Right forelimb (tissue), 1 donor: ENCODE data around the gene SLC3A2.

Experiments used
- DNase-seq: peaks from one replicate; pipeline ENCODE4 v3.0.0-alpha.2; 2018

Gene SLC3A2

DNA sequence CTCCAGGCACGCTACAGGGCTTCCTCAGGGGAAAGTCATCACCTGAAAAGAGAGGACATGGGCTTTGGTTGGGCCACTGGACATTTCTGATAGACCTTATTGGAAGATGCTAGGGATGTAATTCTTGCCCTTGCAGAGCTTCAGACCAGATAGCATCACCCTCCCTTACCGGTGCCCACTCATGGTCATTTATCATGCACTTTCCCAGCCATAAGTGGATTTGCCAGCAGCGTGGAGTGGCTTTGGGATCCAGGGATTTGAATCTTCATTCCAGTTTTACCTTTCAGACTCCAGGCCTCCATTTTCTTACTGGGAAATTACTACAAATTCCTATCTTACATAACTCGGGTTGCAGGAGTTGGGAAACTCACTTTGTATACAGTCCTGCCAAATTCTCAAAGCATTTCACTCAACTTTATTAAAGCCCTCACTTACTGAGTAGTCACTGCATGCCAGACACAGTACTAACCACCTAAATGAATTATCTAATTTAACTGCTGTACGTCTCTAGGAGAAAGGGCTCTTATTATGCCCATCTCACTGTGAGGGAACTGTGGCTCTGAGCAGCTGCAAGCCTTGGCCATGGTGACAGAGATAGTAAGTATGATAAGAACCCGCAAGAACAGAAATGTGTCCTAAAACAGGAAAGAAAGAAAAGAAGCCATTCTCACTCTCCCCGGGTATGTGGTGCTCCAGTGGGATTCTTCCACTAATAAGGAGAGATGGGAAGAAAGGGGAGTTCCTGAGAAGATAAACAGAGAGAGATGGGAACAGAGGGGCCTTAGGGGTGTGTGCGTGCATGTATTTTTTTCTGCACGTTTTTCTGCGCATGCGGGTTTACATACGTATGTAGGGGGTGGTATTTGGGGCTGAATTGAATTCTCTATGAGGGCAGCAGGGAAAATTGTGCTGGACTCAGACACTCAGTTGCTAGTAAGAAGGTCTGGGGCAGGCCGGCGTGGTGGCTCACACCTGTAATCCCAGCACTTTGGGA is 30.7 kb downstream of the SLC3A2 start:
- no peak for DNase-seq

DNA sequence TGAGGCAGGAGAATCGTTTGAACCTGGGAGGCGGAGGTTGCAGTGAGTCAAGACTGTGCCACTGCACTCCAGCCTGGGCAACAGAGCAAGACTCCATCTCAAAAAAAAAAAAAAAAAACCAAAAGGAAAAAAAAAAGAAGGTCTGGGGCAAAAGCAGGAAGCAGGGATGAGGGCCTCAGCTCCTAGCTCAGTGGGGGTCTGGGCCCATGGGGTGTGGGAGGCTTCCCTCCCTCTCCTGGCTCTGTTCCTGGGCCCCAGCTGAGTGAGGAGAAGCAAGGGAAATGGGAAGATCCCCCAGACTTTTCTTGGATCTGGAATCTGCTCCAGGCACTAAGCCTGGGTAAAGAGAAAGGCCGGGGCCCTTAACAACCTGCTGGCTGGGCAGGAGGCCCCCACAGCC is 31.6 kb downstream of the SLC3A2 start:
- no peak for DNase-seq

DNA sequence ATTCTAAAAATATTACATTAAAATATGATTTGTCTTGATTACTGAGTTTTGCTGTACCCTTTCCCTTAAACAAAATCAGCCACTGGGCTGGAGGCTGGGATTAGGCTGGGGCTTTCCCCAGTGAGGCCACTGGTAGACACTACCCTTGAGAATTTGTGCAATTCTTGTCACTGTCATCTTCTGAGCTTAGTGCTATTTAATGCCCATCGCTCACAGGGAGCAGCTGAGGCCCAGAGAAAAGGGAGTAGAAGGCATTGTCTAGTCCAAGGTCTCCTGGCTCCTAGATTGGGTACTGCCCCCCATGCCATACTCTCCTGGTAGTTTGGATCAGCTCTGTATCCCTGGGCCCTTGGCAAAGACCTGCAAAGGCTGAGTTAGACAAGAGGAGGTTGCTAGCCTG is 33.7 kb downstream of the SLC3A2 start:
- DNase-seq = no peak

DNA sequence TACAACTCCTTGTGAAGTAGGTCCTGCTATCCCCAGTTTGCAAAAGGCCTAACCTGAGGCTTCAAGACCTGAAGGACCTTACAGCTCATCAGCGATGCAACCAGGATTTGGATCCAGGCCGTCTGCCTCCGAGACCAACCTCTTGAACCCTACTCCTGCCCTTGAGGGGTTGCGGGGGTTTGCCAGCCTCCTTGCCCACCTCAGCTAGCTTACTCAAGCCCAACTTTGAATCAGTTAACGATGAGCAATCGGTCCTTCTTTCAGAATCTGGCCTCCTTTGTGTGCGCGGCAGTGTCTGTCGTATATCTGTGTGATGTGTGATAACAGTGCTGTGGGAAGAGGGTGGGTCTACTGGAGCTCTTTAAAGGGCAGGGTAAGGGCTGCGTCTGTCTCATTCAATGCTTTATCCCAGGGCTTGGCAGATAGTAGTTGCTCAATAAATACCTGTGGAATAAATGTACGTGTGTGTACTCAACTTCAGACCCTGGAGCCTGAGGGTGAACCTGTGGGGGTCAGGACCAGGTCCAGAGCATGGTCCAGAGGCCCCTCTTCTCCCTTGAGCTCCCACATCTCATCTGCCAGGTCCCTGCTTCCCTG is 37.3 kb downstream of the SLC3A2 start:
- no peak for DNase-seq

DNA sequence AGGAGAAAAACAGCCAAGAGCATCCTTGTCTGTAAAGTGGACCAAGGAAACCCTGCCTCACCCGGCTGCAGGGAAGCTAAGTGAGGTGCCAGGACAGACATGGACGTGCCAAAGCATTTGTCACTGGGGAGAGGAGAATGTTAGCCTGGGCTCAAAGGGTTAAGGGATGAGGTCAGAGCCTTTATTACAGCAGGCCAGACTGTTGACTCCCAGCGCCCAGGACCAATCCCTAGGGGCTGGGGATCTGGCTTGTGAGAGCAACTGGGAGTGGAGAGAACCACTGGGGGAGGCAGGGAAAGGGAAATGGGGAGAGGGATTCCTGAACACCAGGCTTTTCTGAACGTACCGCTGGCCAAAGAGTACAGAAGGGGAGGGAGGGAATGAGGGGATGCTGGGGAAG is 37.8 kb downstream of the SLC3A2 start:
- no peak for DNase-seq

DNA sequence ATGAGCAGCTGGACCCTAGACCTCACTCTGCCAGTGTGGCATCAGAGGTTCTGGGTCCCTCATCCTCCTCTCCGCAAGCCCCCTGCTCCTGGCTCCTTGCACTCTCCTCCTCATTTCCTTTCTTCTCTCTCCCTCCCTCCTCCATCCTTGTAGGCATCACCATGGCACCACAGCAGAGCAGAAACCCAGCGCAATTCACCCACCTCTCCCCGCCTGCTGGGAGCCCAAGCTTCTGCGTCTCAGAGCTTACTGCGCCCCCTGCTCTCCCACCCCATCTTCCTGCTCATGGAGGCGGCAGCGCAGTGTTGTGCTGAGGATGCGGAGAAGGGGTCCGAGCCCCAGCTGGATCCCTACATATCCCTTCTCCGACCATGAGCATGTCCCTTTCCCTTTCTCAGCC is 38.8 kb downstream of the SLC3A2 start:
- DNase-seq = no peak

DNA sequence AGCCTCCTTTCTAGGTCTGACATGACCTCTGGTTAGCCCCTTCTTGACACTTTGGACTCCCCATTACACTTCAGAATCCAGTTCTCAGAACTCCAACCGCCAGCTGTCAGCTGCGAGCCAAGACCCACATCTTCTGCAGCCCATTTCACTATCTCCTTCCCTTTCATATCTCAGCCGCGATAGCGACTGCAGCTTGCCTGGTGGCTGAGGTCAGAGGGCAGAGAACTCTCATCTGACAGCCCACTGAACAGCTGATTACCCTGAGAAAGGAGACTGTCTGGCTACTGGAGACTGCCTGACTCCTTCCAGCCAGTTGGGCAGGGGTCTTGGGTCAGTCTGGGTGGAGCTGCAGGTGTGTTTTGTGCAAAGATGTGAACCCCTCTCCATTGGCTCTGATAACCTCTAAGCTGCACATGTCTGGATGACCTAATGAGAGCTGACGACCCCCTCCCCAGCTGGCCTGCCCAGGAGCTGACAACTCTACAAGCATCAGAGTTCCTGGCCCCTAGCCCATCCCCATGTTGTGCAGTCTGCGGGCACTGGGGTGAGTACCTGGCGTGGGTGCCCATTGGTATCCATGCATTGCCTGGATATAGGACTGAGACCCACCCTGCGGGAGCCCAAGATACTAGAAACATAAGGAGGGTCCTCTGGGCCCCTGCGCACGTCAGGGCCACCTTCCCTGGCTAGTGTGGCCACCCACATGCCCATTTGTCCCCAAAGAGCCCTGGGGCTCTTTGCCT is 39.4 kb downstream of the SLC3A2 start:
- no peak for DNase-seq

DNA sequence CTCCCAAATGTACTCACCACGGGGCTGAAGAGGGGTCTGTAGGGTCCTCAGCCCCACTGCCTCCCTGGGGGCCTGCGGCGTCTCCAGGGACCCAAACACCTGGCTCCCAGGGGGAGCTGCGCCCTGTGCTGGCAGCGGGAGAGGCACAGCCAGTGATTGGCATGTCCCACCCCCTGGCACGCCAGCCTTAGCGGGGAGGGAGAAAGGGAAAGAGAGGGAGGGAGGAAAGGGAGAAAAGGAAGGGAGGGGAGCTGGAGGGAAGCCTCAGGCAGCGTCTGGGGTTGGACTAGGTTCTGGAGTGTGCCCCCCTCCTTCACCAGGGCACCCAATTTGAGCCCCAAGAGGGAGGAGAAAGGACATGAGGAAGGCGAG is 40.5 kb downstream of the SLC3A2 start, which contains the start of gene CHRM1:
Gene CHRM1, minus strand, starts transcription at position 163 of the 372 bp plus-strand sequence. CDS start 10,263 bp downstream, outside the sequence.
- DNase-seq = no peak

DNA sequence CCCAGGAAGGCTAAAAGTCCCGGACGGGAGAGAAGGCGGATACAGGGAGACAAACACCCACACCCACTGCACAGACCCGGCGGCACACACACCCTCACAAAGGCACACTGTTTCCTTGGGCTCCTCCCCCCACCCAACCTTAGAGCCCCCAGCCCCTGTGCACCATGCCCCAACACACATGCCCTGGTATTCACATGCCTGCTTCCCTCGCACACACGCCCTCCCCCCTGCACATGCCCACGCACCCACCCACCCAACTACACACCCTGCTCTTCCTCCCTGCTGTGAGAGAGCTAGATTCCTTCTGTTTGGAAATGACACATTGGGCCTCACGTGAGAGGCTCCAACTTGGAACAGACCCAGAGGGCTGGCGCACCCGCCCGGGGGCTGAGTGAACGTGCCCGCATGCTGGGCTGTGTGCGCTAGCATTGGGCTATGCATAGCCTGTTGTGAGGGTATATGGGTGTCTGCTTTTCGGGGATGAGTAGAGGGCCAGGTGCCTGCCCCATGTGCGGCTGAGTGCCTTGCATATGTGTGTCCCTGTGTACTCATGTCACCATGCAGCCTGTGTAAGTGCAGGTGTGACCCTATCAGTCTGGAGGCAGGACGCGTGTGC is 41.0 kb downstream of the SLC3A2 start:
- DNase-seq = no peak

DNA sequence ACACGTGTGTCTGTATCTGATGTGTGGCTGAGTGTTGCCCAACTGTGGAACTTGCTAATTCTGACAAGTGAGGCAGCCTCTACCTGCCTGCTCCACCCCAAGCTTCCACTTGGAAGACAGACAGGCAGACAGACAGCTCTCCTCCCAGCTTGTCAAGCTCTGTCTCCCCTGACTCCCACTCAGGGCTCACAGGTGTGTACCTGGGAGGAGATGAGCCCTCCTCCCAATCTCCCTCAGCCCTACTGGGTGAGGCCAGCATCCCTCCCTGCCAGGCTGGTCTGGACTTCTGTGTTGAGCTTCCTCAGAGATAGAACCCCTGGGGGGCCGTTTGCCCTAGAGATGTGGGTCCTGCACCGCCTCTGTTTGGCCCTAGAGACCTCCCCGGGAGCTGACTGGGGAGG is 41.5 kb downstream of the SLC3A2 start:
- no peak for DNase-seq

DNA sequence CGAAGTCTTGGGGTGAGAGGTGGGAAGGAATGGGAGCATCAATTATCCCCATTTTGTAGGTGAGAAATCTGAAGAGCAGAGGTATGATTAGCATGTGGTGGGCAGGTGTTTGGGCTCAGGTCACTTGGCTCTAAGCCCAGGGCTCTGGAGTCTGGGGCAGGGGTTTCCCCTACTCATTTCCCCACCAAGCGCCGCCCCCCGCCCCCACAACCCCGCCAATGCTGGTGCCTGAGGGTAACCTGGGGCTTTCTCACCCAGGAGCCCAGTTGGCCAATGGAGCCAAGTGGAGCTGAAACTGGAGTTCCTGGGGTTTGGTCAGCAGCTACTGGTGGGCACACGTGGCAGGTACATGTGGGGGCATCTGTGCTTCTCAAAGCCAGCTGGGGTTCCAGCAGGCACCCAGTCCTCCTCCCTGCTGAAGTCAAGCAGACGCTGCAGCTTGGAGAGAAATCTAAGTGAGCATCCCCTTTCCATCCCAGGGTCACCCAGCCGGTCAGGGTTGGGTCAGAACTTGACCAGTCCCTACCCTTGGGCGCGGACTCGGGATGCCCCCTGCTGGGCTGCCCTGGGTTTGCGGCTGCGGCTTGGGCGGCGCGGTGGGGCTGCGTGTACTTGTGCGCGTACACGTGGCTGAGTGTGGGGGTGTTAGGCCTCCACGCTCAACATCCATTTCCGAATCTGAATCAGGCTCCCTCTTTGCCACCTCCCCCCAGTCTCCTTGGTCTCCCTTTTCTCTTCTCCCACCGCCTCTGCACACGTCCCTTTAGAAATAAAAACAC is 42.1 kb downstream of the SLC3A2 start:
- no peak for DNase-seq

DNA sequence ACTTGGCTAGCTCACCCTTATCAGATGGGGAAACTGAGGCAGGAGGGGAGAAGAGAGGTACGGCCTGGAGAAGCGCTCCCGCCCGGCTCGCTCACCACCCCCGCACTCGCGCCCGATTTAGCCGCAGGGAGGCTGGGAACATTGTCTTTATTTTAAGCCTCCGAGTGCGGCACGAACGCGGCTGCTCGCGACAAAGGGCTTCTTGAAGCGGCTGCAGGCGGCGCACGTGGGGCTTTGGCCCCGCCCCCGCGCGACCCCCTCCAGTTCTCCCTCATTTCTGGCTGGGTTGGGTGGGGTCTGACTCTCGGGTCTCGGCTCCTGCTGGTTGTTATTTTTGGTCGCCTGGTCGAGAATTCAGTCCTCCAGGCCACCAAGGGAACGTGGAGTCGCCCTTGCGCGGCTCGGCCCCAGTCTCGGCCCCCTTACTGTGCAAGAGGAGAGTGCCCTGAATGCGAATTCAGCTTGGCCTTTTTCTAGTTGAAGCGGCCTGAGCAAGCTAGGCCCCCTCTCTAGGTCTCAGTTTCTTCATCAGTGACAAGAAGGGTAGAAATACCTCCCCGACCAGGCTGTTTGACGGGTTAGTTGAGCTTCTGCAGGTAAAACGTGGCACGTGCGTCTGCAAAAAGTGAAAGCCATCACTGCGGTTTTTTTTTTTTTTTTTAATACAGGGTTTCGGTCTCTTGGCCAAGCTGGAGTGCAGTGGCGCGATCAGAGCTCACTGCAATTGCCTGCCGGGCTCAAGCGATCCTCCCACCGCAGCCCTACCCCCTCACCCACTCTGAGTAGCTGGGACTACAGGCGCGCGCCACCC is 43.1 kb downstream of the SLC3A2 start:
- no peak for DNase-seq

DNA sequence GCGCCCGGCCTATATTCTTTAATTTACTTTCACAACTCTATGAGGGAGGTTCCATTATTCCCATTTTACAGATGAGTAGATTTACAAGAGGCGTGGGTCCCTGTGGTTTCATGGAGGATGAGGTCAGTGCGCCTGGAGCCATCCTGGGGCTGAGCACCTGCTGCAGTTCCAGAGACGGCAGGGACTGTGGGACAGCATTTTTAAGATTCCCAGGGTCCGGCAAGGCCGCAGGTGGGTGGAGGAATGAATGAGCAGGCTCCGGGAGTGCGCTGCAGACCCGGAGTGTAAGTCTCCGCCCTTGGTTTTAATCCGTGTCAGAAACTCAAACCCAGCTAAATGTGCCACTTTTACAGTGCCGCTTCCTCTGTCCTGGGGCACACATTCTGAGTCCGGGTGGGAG is 44.6 kb downstream of the SLC3A2 start:
- DNase-seq = no peak

DNA sequence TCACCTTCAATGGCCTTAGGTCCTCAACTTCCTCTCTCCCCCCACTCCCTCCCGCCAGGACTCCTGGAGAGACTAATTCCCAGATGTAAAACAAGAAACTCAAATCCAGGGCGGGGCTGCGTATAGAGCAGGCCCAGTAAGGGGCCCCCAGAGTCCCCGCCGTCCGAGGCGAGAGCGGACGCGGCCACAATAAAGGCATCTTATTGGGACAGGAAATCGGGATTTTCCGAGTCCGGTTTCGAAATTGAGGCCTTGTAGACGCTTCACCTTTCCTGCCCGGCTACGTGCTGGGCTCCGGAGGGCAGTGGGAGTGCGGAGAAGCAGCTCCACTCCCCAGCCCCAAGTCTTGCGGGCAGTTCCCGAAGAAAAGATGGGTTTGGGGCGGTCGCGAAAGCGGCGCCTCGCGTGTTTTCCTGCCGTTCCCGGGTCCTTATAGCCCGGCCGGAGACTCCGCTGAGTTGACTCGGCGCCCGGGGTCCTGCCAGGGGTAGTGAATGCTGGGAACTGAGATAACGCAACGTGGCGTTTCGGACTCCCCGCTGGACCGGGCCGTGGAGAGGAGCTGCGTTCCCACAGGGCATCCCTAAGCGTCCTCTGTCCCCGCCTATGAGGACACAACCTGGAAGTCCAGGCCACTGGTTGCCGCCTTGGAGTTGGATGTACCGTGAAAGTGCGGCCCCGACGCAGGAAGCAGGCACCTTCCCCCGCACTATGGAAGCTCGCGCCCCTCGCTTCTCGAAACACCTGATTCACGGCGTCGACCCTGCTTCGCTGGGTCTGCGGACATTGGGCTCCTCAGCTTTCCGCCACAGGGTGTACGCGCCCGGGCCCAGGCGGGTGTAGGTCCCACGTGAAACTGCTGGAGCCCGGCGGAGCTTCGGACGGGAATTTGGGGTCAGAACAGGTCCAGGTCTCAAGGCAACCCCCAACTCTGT is 45.3 kb downstream of the SLC3A2 start:
- DNase-seq = no peak

DNA sequence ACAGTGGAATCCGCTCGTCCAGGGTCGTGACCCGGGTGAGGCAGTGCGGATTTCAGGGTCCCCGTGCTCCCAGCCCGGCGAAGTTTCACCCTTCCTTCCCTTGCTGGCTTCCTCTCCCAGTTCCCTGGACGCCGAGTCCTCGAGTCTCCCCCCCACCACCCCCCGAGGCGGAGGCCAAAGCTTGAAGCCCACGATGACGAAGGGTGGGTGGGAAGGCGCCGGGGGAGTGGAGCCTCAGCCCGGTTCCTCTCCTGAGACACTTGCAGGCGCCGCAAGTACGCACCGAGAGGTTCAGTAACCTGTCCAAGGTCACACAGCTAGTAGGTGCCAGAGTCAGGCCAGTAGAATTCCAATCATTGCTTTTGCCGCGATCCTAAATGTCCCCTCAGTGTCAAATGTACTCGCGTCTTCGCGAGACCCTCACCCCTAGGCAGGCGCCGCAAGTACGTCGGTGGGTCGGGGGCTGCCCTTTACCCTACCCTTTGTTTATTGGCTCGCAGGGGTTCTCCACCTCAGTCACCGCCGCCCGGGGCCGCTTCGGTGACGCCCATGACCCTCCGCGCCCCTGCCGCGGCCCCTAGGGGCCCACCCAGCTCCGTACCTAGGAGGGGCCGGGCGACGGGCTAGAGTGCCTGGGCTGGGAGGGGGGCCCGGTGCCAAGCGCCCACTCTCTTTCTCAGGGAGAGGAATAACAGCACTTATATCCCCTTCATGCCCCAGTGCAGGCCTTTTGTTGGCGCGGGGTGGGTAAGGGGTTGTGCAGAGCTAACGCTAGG is 46.2 kb downstream of the SLC3A2 start:
- DNase-seq = no peak

DNA sequence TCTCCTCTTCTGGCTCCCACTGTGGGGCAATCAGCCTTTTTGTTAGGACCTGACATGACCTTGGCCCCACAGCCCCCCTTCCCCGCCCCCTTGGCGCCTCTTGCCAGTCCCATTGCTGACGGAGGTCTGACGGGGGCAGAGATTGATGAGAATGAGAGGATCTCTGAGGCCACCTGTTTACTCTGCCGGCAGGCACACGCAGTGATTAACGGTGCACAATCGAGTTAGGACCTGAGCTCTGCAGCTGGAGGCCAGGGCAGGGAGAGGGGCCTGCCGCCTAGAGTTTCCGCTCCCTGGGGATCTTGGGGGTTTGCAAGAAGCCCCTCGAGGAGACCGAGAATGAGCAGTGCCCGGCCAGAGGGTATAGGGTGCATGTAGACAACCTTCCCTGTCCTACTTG is 47.3 kb downstream of the SLC3A2 start:
- no peak for DNase-seq

DNA sequence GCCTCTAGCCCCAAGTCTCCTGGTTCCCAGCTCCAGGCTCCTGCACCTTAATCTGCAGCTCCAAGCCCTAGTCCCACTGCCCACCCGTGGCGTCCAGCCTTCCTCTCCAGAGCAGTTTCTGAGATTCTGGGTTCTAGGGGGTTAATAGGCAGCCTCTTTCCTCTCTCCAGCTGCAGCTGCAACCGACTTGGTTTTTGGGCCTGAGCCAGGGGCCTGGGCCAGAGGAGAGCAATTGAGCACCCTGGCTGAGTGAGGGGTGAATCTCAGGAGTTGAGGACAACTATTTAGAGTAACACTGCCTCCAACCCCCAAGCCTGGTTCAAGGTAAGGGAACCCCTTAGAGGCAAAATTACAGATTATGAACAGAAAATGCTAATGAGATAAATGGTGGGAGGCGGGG is 49.5 kb downstream of the SLC3A2 start:
- DNase-seq = peak; percentile 69

DNA sequence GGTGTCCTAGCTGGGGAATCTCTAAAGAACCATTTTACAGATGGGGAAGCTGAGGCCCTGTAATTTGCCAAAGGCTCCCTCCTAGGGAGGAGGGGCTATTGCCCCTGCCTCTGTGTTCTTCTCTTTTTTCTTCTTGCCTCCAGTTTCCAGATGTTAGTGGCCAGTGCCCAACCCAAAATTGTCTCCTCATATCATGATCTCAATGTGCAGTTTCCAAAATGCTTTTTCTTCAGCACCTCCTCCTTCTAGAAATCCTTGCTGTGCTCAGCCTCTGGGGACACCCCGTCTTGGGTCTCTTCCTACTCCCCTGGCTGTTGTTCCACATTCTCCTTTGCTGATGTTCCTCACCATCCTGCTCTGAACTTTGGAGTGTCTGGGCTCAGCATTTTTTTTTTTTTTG is 50.0 kb downstream of the SLC3A2 start:
- no peak for DNase-seq

DNA sequence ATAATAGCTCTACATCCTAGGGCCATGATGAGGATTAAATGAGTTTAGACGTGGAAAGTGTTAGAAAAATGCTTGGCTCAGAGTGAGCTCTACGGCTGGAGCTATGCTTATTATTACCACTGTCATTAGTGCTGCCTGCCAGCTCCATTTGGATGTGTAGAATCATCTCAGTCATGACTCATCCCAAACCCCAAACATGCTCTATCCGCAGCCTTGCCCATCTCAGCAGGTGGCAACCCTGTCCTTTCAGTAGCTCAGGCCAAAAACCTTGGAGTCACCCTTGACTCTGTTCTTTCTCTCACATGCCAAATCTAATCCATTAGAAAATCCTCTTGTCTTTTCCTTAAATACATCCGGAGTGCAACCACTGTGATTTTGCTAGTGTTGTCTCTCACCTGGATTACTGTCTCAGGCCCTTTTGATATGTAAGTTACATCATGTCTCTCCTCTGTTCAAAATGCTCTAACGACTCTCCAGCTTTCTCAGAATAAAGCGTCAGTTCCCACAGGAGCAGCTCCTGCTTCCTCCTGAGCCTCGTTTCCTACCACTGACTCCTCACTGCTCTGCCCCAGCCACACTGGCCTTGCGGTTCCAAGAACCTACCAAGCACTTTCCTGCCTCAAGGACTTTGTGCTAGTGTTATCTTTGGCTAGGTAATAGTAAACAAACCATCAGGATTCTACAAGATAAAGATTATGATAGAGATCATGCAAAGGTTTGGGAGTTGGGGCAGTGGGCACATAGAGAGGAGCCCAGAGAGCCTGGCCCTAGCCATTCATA is 51.0 kb downstream of the SLC3A2 start:
- no peak for DNase-seq
